Activated CD8-positive, alpha-beta memory T cell treated with anti-CD3 and anti-CD28 coated beads for 24 hours (primary cell): Measurements from ENCODE around the gene MRPL11.

Source experiments
- DNase-seq: peaks from one replicate; pipeline ENCODE4 v3.0.0-alpha.2; 2020

MRPL11 gene

DNA sequence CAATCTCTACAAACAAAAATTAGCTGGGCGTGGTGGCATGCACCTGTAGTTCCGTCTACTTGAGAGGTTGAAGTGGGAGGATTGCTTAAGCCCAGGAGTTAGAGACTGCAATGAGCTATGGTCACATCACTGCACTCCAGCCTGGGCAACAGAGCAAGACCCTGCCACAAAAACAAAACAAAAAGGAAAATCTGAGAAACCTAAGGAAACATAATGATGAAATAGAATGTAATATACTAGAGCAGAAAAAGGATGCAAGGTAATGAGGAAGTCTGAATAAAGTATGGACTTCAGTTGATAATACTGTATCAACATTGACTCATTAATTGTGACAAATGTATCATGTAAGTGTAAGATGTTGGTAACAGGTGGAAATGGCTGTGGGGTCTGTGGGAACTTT is 9.7 kb downstream of the MRPL11 start:
- DNase-seq = no peak

DNA sequence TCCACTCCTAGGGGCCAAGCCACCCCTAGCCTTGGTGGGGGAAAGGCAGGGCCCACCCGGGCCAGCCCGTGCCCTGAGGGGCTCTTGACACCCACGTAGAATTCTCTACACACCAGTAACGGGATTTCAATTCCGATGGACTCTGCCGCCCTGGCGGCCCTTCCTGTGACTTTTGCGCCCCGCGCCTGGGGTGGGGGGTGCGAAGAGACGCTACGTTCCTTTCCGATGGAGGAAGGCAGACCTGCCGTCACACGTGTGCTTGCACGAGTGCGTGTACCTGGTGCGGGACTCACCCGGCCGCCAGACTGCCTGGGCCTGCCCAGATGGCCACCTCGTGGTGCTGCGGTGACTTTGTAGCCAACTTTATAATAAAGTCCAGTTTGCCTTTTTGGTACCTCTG is 12.3 kb downstream of the MRPL11 start:
- no peak for DNase-seq

DNA sequence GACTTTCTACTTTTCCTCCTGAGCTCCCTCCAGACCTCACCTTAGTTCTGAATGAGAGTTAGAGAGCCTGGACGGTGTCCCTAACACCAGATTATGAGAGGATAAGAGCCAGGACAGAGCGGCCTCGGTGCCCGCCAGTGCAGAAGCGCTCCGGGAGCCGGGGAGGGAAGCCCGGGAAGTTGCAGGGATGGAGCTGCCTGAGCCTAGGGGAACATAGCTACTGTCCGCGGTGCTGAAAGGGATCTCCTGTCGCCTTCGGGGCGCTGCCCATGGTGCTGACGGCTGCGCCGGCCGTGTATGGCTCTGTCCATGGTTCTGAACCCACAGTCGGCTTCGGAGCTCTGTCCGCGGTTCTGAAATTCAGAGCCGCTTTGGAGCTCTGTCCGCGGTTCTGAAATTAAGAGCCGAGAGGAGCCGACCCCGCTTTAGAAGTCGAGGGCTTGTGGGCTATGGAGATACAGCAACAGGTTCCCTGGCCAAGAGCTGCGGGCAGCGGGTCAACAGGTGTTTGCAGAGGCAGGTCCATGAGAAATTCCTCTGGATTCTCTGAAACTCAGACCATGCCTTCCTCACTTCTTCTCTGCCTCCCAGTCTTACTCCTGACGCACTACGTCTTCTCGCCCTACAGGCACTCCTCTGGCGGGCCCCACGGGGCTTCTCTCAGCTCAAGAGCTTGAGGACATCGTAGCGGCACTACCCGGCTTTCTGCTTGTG is 17.0 kb downstream of the MRPL11 start:
- DNase-seq = peak; percentile 98

DNA sequence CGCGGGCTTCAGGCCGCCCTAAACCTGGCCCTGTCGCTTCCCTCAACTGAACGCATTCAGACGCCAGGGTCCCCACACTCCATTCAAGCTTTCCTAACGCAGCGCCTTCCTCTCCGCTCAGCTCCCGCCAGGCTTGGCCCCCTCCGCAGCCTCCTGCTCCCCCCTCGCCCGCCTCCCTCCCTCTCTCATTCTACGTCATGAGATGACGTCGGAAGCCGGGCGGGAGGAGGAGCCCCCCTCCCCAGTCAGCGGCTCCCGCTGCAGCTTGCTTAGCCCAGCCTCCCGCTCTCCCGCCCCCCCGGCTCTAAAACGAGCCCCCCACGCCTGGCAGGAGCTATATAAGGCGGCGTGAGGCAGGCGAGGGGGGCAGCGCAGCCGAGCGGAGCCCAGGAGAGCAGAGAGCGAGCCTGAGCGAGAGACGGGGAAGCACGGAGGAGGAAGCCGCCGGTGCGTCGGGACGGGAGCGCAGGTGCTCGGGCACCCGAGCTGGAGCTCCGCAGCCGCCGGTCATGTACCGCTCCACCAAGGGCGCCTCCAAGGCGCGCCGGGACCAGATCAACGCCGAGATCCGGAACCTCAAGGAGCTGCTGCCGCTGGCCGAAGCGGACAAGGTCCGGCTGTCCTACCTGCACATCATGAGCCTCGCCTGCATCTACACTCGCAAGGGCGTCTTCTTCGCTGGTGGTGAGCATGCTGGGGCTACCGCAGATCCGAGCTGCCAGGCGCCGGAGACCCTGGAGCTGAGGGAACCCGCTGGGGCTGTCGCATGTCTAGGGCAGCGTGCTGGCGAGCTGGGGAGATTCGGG is 17.8 kb downstream of the MRPL11 start, which contains the start of gene NPAS4:
TSS of gene NPAS4 (plus strand) at position 365 of the 806 bp plus-strand sequence. CDS start at position 510, 145 bp downstream.
- no peak for DNase-seq

GRCh38 chr11:66419825-66420224 is 18.8 kb downstream of the MRPL11 start:
- DNase-seq = no peak

DNA sequence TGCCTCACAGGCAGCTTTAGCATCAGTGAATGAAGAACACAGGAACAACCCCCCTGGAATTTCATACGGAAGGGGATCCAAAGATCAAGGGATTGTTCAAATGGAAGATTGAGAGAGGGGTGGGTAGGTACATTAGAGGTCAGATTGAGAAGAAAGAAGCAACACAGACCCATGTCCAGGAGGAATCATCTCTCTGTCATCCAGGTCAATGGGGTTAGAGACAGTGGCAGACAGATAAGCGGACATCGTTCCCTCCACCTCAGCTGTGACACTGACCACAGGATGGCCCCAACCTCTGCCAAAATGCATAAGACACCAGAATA is 19.7 kb downstream of the MRPL11 start:
- DNase-seq = no peak

- DNase-seq = peak; percentile 79
Measured at GRCh38 chr11:66418168-66418985, 20.3 kb downstream of the MRPL11 start.

GRCh38 chr11:66417000-66417399 is 21.6 kb downstream of the MRPL11 start:
- no peak for DNase-seq

GRCh38 chr11:66415423-66415822 is 23.2 kb downstream of the MRPL11 start:
- no peak for DNase-seq

DNA sequence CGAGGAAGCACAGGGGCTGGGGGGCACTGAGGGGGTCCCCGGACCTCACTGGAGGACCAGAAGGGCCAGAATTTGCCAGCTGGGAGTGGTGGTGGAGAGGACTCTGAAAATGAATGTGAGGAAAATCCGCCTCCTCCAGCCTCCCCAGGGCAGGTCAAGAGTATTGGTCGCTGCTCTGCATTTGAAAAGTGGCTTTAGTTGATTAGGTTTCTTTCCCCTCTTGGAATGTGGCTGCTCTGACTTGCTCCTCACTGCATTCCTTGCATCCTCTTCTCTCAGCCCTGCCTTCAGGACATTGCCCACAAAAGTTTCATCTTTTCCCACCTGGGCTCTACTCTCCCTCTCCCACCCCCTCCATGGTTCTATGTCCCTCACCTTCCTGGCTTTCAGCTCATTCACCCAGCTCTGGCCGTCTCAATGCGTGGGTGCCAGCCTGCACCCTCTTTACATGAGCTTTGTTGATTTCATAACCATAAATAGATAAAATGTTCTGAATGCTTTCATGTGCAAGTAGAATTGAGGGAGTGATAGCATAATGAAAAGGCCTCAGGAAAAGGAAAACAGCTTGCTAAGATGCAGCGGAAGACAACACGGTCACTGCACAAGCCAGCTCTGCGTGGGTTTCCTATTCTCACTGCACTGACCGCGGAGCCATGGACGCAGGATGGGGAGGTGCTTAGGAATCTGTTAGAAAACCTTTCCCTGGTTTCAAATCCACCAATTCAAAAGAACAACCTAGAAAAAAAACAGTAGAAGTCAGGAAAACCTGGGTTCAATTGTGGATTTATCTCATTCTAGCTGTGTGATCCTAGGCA is 24.3 kb downstream of the MRPL11 start:
- DNase-seq = no peak

- no peak for DNase-seq
Measured at GRCh38 chr11:66413167-66413566, 25.5 kb downstream of the MRPL11 start.

- DNase-seq = no peak
Measured at GRCh38 chr11:66412110-66412509, 26.5 kb downstream of the MRPL11 start.

GRCh38 chr11:66411323-66411722 is 27.3 kb downstream of the MRPL11 start:
- no peak for DNase-seq

- no peak for DNase-seq
Measured at GRCh38 chr11:66410191-66410590, 28.5 kb downstream of the MRPL11 start.

DNA sequence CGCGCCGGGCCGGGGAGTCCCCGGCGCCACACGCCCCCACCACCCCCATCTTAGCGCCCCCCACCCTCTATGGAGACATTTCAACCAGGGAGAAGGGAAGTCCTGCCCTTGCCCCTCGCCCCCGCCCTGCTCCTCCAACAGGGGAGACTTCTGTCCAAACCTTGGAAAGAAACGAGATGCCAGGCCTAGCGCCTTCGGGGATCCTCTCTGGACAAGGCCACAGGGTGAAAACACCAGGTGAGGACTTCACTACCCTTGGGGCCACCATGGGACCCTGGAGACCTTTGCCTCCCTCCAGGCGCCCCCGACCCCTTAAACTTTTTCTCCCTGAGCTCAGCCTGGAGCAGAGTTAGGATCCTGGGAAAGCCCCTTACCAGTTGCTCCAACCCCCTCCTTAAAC is 29.4 kb downstream of the MRPL11 start:
- DNase-seq = no peak

DNA sequence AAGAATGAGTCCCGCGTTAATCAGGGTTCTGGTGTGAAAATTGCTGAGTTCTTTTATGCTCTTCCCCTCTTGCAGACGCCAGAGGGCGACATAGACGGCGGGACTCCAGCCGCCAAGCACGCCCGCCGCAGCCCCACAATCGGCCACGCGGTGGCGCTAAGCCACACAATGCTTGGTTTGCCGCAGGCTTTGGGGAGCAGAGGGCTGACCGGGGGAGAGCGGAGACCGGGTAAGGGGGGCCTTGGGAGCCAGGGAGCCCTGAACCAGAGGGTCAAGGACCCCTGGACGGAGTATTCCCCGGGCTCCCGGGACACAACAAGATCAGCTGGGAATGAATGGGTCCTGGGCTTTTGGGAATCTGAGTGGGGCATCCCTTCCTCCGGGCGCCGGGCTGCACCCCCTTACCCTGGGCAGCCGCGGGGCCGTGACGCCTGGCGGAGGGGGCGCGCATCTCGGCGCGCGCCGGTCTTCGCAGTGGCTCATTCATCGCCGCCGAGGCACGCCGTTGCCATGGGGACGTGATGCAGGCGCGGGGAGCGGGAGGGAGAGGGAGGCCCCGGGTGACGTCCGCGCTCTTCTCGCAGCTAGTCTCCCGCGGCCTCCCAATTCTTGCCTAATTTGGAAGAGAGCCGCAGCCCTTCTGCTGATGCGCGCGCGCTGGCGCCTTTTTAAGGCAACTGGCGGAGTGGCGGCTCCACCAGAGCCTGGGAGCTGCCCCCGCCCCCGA is 30.0 kb downstream of the MRPL11 start:
- peak; percentile 100 for DNase-seq

DNA sequence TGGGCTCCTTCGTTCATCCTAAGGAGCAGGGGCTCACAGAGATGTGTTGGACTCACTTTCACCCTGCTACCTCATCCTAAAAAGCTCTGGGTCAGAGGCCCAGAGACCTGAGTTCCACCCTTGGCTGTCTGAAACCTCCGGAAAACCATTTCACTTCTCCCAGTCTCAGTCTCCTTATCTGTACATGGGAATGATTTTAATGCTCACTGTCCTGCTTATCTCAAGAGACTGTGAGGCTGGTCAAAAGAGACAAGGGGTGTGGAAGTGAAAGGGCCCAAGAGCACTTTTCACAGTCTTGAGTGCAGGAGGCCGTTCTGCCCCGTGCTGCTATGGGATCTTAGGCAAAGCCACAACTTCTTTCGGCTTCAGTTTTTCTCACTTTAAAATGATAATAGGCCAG is 31.0 kb downstream of the MRPL11 start:
- no peak for DNase-seq

GRCh38 chr11:66393954-66394353 is 44.7 kb downstream of the MRPL11 start:
- DNase-seq = no peak

GRCh38 chr11:66391322-66391721 is 47.3 kb downstream of the MRPL11 start:
- DNase-seq = no peak

- peak; percentile 81 for DNase-seq
Measured at GRCh38 chr11:66388780-66389386, 49.8 kb downstream of the MRPL11 start.
